A673 (cell line): ENCODE results near the gene PTX4. TPM values are rescaled to one million over a fixed set of nuclear protein-coding genes. Genes with fewer than 3 reads are reported as not detected.

Source experiments
- BruUV-seq: library from RNA; stranded (reverse); fragments of 400-500 nt; replicated peaks from 2 replicates; lab custom pipeline; 2021; lab: Mats Ljungman, UMichigan
- CTCF ChIA-PET: fragments of 300-600 bp; sonication (Branson Sonifier 250); formaldehyde crosslinking; loops from one replicate; lab custom pipeline; 2022; ENCODE audit warnings: antibody characterized with exemption; lab: Charles Lee
- POLR2A ChIA-PET: fragments of 300-600 bp; sonication (Branson Sonifier 250); formaldehyde crosslinking; loops from one replicate; lab custom pipeline; 2022; ENCODE audit warnings: antibody characterized with exemption; ENCODE audit not compliant: low non-redundant PET; lab: Charles Lee
- DNase-seq: peaks from one replicate; pipeline ENCODE4 v3.0.0-alpha.2; 2015; ENCODE audit warnings: low spot score
- H3K27ac ChIP-seq: fragments of 200-600 bp; sonication (generic); 2 replicates; pipeline ENCODE4 v1.5.1; 2016; ENCODE audit warnings: mixed run types, low read depth, mild to moderate bottlenecking, mixed read lengths, antibody characterized with exemption, low read length; ENCODE audit not compliant: poor library complexity, severe bottlenecking
- H3K27me3 ChIP-seq: fragments of 200-600 bp; sonication (generic); replicated peaks from 2 replicates; pipeline ENCODE4 v1.6.1; 2017; ENCODE audit warnings: mixed run types, low read depth, mild to moderate bottlenecking, mixed read lengths, antibody characterized with exemption, low read length; ENCODE audit not compliant: insufficient read depth, poor library complexity
- H3K36me3 ChIP-seq: fragments of 200-600 bp; sonication (generic); 2 replicates; pipeline ENCODE4 v1.6.1; 2016; ENCODE audit warnings: mixed run types, mild to moderate bottlenecking, mixed read lengths, antibody characterized with exemption, low read length; ENCODE audit not compliant: insufficient read depth, poor library complexity, severe bottlenecking
- H3K4me1 ChIP-seq: fragments of 200-600 bp; sonication (generic); 2 replicates; pipeline ENCODE4 v1.6.1; 2017; ENCODE audit warnings: mixed run types, mild to moderate bottlenecking, mixed read lengths, antibody characterized with exemption, low read length; ENCODE audit not compliant: insufficient read depth, poor library complexity, severe bottlenecking
- H3K4me3 ChIP-seq: fragments of 200-600 bp; sonication (generic); 2 replicates; pipeline ENCODE4 v1.5.1; 2016; ENCODE audit warnings: low read depth, mixed run types, mild to moderate bottlenecking, mixed read lengths, low read length; ENCODE audit not compliant: poor library complexity, severe bottlenecking
- H3K9me3 ChIP-seq: fragments of 200-600 bp; sonication (generic); 2 replicates; pipeline ENCODE4 v1.6.1; 2016; ENCODE audit warnings: mixed run types, low read depth, mild to moderate bottlenecking, mixed read lengths, antibody characterized with exemption, low read length; ENCODE audit not compliant: poor library complexity, severe bottlenecking
- CTCF ChIP-seq: fragments of 300-800, 200-600 bp; sonication (generic); conservative IDR thresholded peaks from 2 replicates; pipeline ENCODE4 v1.5.1; 2017; ENCODE audit warnings: low read depth, mild to moderate bottlenecking, antibody characterized with exemption, low read length, moderate library complexity, mixed read lengths
- EZH2 ChIP-seq: fragments of 200-600 bp; sonication (generic); IDR thresholded peaks from 2 replicates; pipeline ENCODE4 v1.6.1; 2017; ENCODE audit warnings: borderline replicate concordance, low read depth, mild to moderate bottlenecking, mixed read lengths, antibody characterized with exemption, low read length; ENCODE audit not compliant: poor library complexity, severe bottlenecking
- intact Hi-C: fragments of 100-400 bp; cut with micrococcal nuclease; formaldehyde crosslinking; loops from one replicate; pipeline ENCODE4 v1.10.0; 2022; ENCODE audit not compliant: unreplicated experiment
- total RNA-seq: library from RNA; stranded (reverse); gene quantifications from 2 replicates; pipeline ENCODE4 v1.2.3, GENCODE V29; 2021

PTX4 gene
- total RNA-seq, 1 experiment from 2014 or later = not detected

- DNase-seq = no peak
- no peak overlapping the region for H3K27ac ChIP-seq
- intact Hi-C loops = no loop called here
- H3K4me3 ChIP-seq = no peak overlapping the region
- CTCF ChIA-PET = no interaction called here
- no peaks in the 10 kb centered on the region for H3K9me3 ChIP-seq
- no TSS peak for BruUV-seq
- no peaks in the 10 kb centered on the region for H3K27me3 ChIP-seq
- no peaks in the 10 kb centered on the region for H3K36me3 ChIP-seq
- POLR2A ChIA-PET = no interaction called here
- TF ChIP-seq CTCF = no peak
- TF ChIP-seq EZH2 = no peak
- peaks cover 3% of the 10 kb centered on the region for H3K4me1 ChIP-seq
Observed at GRCh38 chr16:1488054-1488601, 616 bp downstream of the PTX4 start.

- H3K27me3 ChIP-seq = no peaks in the 10 kb centered on the region
- no peak for DNase-seq
- no peaks in the 10 kb centered on the region for H3K4me1 ChIP-seq
- CTCF ChIA-PET = no interaction called here
- BruUV-seq = no TSS peak
- H3K27ac ChIP-seq = no peak overlapping the region
- POLR2A ChIA-PET = no interaction called here
- no peaks in the 10 kb centered on the region for H3K36me3 ChIP-seq
- TF ChIP-seq CTCF = no peak
- no peak for TF ChIP-seq EZH2
- intact Hi-C loops = no loop called here
- no peak overlapping the region for H3K4me3 ChIP-seq
- no peaks in the 10 kb centered on the region for H3K9me3 ChIP-seq
Observed at GRCh38 chr16:1487395-1488053, 1.2 kb downstream of the PTX4 start.

- intact Hi-C loops = no loop called here
- CTCF ChIA-PET = no interaction called here
- Histone ChIP-seq H3K4me3 (no peak overlapping the region), H3K9me3 (no peaks in the 10 kb centered on the region), H3K36me3 (no peaks in the 10 kb centered on the region), H3K4me1 (no peaks in the 10 kb centered on the region), H3K27me3 (no peaks in the 10 kb centered on the region), H3K27ac (no peak overlapping the region)
- POLR2A ChIA-PET = no interaction called here
- no peak for TF ChIP-seq CTCF
- TF ChIP-seq EZH2 = no peak
- no TSS peak for BruUV-seq
- DNase-seq = no peak
Observed at GRCh38 chr16:1486551-1487390, 2.0 kb downstream of the PTX4 start.
